Ishikawa (cell line): ENCODE measurements around the gene SLX4.

ENCODE experiments used
- CEBPB ChIP-seq: IDR thresholded peaks from 2 replicates; pipeline ENCODE4 v1.6.1; 2012
- CREB1 ChIP-seq: IDR thresholded peaks from 2 replicates; pipeline ENCODE4 v1.6.1; 2012; ENCODE audit warnings: low read depth
- EGR1 ChIP-seq: IDR thresholded peaks from 2 replicates; pipeline ENCODE4 v1.6.1; 2012
- EP300 ChIP-seq: IDR thresholded peaks from 2 replicates; pipeline ENCODE4 v1.6.1; 2012; ENCODE audit warnings: borderline replicate concordance
- FOXM1 ChIP-seq: IDR thresholded peaks from 2 replicates; pipeline ENCODE4 v1.6.1; 2012; ENCODE audit warnings: low read depth, borderline replicate concordance
- NFIC ChIP-seq: IDR thresholded peaks from 2 replicates; pipeline ENCODE4 v1.6.1; 2012
- RAD21 ChIP-seq: IDR thresholded peaks from 2 replicates; pipeline ENCODE4 v1.6.1; 2012; ENCODE audit warnings: low read depth
- REST ChIP-seq: IDR thresholded peaks from 2 replicates; pipeline ENCODE4 v1.6.1; 2012; ENCODE audit warnings: low read depth, mild to moderate bottlenecking
- TAF1 ChIP-seq: IDR thresholded peaks from 2 replicates; pipeline ENCODE4 v1.6.1; 2012; ENCODE audit warnings: low read depth, mild to moderate bottlenecking
- TCF12 ChIP-seq: IDR thresholded peaks from 2 replicates; pipeline ENCODE4 v1.6.1; 2012; ENCODE audit warnings: low read depth
- TEAD4 ChIP-seq: IDR thresholded peaks from 2 replicates; pipeline ENCODE4 v1.6.1; 2012
- USF1 ChIP-seq: IDR thresholded peaks from 2 replicates; pipeline ENCODE4 v1.6.1; 2012
- YY1 ChIP-seq: IDR thresholded peaks from 2 replicates; pipeline ENCODE4 v1.6.1; 2012; ENCODE audit warnings: low read depth
- ZBTB7A ChIP-seq: IDR thresholded peaks from 2 replicates; pipeline ENCODE4 v1.6.1; 2012; ENCODE audit warnings: low read depth
- TF ChIP-seq, protein P1 (sequence below): IDR thresholded peaks from 2 replicates; pipeline ENCODE4 v1.6.1; 2012

The SLX4 gene

GRCh38 chr16:3640632-3641501, 29.5 kb upstream of the SLX4 start:
- TF ChIP-seq TCF12 (no peak), ZBTB7A (no peak), RAD21 (no peak), CEBPB (no peak), TAF1 (no peak), FOXM1 (no peak), NFIC (no peak)
- TF ChIP-seq, protein P1, sequence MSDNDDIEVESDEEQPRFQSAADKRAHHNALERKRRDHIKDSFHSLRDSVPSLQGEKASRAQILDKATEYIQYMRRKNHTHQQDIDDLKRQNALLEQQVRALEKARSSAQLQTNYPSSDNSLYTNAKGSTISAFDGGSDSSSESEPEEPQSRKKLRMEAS = no peak

- TF ChIP-seq REST (no peak), CREB1 (no peak), TCF12 (no peak), ZBTB7A (no peak), YY1 (no peak), CEBPB (no peak), RAD21 (no peak), EP300 (no peak)
These were observed 28.8 kb upstream of the SLX4 start for GRCh38 chr16:3640207-3640606.

DNA sequence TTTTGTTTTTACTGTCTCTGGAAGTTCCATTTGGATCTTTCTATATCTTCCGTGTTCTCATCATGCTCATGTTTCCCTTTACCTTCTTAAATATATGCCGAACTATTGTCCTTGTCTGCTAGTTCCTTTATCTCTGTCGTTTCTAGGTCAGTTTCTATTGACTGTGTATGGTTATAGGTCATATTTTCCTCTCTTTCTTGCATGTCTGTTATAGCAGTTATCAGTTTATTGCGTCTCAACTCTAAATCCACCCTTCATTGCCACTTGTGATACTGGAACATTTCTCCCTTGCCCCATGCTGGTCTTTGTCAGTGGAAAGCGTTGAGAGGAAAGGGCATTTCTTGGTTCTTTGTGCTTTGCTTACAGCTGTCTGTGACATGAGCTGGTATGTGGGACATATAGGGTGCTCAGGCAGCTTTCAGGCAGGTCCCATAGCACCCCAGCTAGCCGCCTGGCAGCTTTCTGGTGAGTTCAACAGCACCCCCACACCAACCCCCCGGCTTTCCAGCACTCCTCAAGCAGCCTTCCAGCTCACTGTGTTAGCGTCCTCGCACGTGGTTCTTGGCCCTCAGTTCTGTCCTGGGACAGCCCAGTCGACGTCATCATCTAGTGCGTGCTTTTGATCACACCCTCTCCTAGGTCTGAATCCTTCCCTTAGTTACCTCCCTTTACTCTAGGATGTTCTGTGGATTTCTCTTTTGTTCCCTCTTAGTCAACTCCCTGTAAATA, 27.7 kb upstream of the SLX4 start:
- no peak for TF ChIP-seq CREB1
- TF ChIP-seq FOXM1 = no peak
- no peak for TF ChIP-seq EGR1
- no peak for TF ChIP-seq ZBTB7A
- no peak for TF ChIP-seq REST
- TF ChIP-seq TEAD4 = no peak

- TF ChIP-seq REST (no peak), CEBPB (no peak), EGR1 (no peak), YY1 (no peak), FOXM1 (no peak), USF1 (no peak), ZBTB7A (no peak), TEAD4 (no peak), EP300 (no peak), CREB1 (no peak), RAD21 (no peak), NFIC (no peak), TAF1 (no peak), TCF12 (no peak)
- TF ChIP-seq, protein P1 = no peak
These were observed 26.0 kb upstream of the SLX4 start for GRCh38 chr16:3637371-3637923.
